ENCODE results near the gene FLYWCH1.
A peak's percentile ranks its signal among the peaks of the same experiment; 100 is the strongest.

FLYWCH1 gene

DNA sequence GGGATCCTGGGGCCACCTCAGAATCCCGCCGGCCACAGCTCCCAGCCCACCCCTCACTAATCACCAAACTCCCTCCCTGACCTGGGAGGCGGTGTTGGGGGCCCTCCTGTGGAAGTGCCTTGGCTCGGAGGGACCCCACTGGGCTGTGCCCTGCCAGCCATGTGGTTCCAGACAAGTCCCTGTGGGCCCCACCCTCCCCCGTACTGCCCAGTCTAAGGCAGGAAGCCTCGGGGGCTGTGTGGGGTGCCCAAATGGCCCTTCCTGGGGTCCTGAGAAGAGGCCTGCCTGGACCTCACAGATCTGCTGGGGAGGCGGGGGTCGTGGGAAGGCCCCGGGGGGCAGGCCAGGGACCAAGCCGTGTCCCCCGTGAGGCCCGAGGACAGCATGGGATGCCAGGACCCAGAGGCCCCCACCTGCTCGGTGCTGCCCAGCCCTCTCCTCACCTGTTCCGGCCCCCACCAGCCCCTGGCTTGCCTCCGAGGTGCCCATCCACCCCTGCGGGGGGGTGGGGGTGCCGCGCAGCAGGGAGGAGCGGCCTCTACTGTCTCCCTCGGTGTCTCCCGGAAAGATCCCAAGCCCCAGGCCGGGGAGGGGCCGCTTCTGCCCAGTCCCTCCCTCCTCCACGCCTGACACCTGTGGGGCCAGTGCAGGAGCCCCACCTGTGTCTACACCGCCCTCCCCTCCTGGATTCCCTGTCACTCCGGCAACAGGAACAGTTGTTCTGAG is 43.1 kb downstream of the FLYWCH1 start:
- DNase-seq: no peak

DNA sequence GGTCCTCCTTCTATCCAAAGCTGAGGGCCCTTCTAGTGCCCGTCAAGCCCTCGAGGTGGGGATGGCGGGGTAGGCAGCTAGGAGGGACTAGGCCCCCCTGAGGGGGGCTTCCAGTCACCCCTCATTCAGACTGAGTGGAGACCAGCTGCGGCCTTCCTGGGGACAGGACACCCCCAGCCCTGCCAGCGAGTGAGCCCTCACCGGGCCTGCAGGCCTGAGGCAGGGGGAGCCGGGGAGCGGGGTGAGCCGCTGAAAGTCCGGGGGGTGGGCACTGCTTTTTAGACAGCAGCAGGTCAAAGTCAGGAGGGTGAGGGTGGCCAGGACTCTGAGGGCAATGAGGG is 43.7 kb downstream of the FLYWCH1 start:
- DNase-seq: no peak

DNA sequence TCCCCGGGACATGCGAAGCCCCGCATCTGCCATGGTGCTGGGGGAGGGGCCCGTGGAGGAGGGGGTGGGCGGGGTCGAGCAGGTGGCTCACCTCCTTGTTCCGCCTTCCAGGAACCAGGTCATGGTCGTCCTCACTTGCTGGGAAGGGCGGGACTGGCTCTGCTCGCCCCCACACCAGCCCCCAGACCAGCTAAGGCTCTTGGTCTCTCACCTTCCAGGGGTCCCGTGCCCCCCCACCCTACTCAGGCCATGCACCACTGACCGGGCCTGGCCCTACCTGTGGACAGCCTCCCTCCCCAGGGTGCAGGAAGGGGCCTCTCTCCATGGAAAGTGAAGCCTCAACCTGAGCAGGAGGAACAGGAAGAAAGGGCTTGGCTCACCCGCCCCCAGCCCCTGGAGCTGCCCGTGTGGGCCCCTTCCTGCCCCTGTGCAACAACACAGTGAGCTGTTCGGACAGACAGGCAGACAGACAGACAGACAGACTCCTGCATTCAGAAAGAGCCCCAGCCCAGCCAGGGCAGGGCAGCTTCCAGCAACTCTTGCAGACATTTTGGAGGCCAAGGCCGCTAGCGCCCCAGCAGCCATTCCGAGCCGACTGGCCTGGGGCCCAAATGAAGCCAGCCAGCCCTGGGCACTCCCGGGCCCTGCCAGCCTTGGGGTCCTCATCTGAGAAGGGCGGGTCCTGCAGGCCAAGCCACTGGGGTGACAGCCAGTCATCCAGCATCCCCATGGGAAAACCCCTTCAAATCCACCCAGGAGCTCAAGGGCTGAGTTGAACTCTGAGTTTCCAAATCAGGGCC is 44.2 kb downstream of the FLYWCH1 start:
- no peak for DNase-seq

DNA sequence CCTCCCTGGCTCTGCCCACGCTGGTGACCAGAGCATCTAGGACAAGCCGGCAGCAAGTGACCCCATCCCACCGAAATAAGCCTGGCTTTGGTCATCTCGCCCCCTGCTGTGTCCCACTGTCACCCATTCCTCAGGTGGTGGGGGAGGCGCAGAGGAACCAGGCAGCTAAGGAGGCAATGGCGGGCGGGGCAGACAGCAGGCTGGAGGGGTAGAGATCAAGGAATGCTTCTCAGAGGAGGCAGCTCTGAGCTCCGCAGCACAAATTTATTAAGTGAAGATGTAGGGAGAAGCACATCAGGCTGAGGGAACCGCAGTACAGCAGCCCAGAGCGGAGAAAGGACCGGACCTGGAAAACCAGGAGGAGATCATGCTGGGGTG is 44.8 kb downstream of the FLYWCH1 start:
- no peak for DNase-seq

DNA sequence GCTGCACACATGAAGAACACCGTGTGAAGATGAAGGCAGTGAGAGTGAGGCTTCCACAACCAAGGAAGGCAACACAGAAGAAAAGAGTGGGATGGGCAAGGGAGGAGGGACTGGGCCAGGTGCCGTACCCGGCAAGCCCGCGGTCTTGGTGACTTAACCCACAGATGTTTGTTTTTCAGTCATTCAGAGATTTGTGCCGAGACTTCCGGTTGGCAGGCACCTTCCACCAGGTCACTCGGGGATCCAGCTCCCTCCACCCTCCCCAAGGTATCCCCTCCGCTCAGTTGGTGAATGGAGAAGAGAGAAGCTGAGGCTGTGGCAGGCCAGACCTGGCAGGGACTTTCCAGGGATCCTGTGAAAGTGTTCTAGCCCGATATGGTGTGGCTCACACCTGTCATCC is 47.5 kb downstream of the FLYWCH1 start:
- no peak for DNase-seq

DNA sequence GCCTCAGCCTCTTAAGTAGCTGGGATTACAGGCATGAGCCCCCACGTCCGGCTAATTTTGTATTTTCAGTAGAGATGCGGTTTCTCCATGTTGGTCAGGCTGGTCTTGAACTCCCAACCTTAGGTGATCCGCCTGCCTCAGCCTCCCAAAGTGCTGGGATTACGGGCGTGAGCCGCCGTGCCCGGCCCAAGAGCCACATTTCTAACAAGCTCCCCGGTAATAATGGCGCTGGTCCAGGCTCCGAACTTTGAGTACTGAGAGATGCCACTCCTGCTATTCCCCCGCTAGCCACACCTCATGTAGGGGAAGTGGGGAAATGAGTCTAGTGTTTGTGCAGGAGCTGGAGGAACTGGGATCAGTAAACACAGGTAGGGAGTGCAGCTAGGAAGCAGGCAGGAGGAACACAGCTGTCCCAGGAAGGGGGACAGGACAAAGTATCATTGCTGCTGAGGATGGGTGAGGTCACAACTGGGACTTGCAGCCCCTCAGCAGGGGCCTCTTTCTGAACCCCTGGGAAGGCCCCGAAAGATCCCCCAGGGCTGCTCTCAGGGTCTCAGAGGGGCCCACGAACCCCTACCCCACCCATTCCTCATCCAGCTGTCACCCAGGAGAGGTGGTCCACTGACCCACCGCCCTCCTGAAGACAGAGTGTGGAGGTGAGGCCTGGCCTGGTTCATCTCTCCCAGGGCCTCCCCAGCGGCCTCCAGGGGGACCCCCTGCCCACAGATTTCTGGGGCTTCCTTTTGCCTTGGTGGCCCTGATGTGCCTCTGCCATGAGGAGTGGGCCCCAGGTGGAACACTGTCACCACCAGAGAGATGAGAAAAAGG is 48.7 kb downstream of the FLYWCH1 start:
- DNase-seq: no peak

DNA sequence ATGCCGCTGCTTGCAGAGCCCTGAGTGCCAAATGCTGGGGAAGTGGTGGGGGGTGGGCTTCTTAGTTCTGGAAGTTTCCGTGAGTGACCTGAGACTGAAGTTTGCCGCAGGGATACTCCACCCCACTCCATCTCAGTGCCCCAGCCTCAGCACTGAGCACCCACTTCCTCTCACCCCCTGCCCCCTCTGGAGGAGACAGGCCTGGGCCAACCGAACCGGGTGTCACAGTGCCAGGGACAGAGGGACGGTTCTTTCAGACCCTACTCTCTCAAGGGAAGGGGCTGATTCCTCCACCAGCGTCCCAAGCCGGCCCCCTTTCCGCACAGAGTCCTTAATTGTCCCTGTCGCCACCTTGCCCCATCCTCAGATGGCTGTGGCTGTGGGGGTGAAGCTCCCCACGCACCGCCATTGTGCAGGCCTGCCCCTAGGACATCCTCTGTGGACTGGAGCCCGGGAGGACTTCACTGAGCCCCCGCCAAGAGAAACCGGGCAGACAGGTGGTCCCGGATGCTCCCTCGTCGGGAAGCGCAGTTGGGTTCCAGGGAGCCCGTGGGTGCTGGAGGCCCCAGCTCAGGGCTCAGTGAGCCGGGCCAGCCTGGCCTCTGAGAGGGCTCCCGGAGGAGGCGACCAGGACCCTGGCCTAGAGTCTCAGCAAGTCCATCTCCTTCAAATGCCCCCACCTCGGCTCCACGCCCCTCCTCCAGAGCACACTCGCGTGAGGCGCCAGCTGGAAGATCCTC is 50.8 kb downstream of the FLYWCH1 start:
- DNase-seq: no peak

DNA sequence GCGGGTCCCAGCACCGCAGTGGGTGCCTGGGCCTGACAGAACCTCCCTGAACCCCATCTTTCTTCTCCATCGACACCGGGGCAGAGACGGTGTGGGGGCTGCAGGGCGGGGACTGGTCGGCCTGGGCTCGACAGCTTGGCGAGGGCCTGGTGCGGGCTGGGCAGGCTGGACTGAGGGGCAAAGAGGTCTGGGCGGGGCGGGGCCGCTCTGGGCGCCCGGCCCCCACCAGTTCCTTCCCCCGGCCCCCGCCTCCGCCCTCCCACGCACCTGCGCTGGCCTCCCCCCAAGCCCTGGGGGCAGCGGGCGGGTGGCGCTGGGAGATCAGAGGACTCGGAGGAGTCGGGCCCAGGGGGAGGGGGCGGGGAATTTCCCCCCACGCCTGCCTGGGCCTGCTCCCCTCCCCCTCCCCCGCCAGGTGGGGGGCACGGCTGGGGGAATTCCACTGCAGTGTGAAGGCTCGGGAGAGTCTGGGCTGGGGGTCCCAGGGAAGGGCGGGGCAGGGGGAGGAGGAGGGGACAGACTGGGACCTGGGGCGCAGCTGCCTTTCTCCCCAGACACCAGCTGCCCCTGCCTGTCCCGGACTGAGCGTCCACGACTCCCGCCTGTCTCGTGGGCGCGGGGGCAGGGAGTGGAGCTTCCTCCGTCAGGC is 51.5 kb downstream of the FLYWCH1 start:
- no peak for DNase-seq

DNA sequence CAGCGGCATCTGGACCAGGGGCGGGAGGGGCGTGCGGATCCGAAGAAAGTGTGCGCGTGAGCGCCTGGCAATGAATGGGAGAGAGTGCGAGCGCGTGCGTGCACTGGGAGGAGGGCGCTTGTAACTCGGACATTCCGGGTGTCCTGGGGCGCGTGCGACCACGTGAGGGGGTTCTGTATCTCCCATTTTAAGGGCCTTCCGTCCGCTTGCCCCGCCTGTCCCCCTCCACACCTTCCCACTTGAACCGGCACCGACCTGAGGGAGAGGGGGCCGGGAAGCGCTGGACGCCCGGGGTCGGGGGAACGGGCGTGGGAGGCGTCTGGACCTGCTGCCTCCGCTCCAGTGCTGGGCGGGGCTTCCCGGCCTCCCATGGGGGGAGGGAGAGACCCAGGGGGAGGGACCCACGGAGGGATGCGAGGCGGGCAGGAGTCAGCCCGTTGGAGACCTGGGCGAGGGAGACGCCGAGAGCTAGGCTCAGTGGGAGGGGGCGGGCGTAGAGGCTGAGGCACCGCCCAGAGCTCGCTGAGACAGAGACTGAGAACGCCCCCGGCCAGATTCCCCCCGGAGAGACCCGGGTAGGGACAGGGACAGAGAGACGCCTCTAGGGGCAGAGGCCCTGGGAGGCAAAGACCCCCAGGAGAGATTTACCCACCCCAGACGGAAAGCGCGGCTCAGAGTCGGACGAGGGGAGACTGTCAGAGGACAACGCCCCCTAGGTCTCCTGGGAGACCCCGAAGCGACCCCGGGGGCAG is 52.2 kb downstream of the FLYWCH1 start, which contains the start of gene KREMEN2:
TSS of gene KREMEN2 (plus strand) at position 553 of the 752 bp plus-strand sequence. CDS start 246 bp downstream, outside the sequence.
- DNase-seq: peak; percentile 30

DNA sequence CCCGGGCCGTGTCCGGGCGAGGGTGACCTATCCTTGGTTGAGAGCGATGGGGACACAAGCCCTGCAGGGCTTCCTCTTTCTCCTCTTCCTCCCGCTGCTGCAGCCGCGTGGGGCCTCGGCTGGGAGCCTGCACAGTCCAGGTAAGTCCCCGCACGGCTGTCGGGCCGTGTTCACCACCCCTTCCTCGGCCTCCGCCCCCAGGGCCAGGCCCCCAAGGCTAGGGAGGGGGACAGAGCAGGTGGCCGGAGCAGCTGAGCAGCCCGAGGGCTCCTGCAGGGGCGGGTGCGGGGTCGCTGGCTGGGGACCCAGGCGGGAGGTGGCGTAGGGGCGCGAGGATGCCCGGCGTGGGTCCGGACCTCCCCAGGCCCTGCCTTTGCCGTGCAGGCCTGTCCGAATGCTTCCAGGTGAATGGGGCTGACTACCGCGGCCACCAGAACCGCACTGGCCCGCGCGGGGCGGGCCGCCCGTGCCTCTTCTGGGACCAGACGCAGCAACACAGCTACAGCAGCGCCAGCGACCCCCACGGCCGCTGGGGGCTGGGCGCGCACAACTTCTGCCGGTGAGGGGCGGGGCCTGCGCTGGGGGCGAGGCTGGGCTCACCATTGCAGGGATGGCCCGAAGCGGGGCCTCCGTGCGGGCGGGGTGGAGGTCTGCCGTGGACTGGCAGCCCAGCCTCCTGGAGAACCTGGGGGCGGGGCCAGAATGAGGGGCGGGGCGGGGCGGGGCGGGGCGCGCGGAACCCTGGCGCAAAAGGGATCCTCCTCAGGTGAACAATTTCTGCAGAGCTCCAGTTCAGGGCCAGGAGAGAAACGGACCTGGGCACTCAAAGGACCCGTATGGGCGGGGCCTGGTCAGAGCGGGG is 53.0 kb downstream of the FLYWCH1 start:
- DNase-seq: peak; percentile 27

DNA sequence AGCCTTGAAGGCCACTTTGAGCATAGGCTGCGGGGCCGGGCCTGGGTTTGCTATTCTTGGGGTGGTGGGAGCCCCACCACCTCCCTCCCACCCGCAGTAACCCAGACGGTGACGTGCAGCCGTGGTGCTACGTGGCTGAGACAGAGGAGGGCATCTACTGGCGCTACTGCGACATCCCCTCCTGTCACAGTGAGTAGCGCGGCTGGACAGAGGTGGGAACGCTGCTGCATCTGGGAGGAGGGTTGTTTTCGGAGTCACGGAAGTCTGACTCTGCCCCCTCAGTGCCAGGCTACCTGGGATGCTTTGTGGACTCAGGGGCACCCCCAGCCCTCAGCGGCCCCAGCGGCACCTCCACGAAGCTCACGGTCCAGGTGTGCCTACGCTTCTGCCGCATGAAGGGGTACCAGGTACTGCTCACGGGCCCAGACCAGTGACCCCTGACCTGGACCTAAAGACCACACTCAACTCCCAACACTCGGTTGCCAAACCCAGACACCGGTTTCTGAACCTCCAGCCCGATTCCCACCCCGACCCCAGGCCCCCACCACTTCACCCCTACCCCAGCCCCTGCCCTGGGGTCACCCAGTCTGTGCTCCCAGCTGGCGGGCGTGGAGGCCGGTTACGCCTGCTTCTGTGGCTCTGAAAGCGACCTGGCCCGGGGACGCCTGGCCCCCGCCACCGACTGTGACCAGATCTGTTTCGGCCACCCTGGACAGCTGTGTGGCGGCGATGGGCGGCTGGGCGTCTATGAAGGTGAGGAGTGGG is 54.5 kb downstream of the FLYWCH1 start:
- no peak for DNase-seq

DNA sequence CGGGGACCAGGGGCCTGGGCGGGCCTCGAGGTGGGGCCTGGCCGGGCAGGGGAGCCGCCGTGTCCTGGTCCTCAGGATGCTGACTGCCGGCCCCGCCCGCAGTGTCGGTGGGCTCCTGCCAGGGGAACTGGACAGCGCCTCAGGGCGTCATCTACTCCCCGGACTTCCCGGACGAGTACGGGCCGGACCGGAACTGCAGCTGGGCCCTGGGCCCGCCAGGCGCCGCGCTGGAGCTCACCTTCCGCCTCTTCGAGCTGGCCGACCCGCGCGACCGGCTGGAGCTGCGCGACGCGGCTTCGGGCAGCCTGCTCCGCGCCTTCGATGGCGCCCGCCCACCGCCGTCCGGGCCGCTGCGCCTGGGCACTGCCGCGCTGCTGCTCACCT is 55.1 kb downstream of the FLYWCH1 start:
- DNase-seq: no peak

DNA sequence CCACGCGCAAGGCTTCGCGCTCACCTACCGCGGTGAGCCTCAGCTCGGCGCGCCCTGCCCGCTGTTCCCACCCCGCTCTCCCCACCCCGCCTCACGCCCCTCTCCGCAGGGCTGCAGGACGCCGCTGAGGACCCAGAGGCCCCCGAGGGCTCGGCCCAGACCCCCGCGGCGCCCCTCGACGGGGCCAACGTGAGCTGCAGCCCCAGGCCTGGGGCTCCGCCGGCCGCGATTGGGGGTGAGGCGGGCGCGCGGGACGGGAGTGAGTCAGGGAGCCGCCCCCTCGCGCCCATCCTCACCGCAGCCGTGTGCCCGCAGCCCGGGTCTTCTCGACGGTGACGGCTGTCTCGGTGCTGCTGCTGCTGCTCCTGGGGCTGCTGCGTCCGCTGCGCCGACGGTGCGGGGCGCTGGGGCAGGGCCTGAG is 55.5 kb downstream of the FLYWCH1 start:
- no peak for DNase-seq

DNA sequence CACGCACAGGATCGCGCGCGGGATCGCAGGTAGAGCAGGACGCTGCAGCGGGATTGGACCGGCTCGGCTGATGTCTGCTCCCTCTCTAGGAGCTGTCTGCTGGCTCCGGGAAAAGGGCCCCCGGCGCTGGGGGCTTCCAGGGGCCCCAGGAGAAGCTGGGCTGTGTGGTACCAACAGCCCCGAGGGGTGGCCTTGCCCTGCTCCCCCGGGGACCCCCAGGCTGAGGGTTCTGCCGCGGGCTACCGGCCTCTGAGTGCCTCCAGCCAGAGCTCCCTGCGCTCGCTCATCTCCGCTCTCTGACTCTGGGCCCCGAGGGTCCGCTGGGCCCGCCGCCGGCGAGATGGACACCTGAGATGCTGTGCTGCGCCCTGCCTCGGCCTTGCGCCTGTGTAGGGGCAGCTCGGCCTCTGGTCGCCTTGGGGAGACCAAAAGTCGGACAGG is 56.0 kb downstream of the FLYWCH1 start:
- no peak for DNase-seq

DNA sequence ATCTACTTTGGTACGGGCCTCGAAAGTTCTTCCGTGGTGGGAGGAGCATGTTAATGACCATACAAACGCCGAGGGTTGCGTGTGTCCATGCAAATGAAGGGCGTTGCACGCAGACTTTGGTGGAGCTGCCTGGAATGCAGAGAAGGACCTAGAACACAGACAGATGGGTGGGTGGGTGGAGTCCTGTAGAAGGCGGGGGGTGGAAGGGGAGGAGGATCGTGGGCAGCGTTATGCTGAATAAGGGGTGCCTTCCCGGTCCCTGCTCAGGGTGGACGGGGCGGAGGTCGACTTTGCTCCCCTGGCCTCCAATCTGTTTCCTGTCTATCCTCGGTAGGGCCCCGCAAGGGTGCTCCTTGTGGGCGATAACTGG is 56.6 kb downstream of the FLYWCH1 start:
- peak; percentile 14 for DNase-seq

DNA sequence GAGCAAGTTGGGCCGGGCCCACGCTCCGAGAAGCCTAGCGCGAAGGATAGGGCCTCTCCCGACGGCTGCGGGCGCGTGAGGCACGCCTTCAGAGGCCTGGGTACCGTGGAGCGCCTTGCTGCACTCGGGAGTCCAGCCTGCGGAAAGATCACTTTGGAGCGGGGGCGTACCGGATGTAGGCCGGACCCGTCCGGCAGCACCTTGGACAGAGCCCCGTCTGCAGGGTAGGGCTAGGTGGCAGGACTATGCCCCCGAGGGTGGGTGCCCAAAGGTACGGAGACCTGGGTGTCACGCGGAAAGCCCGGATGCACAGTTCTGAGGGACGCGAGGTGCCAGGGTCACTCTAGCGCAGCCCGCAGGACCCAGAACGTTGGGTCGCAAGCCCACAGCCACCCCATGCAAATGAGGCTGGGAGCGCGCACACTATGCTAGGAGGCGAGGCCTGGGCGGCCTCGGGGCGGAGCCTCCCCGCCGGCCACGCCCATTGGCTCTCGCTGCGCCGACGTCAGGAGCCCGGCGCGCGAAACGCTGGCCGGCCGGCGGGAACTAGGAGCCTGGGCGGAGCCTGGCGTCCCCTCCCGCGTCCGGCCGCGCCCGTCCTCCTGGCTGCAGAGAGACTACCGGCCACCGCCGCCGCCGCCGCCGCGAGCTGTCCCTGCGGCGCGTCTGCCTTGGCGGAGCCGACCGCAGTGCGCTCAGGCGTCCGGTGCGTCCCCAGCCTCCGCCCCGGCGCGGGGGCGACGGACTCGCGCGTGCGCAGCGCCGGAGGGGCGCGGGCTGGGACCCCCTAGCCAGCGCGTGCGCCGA is 57.2 kb downstream of the FLYWCH1 start, which contains the start of gene PAQR4:
TSS of gene PAQR4 (plus strand) at position 611 of the 807 bp plus-strand sequence. CDS start 327 bp downstream, outside the sequence.
- DNase-seq: peak; percentile 75

DNA sequence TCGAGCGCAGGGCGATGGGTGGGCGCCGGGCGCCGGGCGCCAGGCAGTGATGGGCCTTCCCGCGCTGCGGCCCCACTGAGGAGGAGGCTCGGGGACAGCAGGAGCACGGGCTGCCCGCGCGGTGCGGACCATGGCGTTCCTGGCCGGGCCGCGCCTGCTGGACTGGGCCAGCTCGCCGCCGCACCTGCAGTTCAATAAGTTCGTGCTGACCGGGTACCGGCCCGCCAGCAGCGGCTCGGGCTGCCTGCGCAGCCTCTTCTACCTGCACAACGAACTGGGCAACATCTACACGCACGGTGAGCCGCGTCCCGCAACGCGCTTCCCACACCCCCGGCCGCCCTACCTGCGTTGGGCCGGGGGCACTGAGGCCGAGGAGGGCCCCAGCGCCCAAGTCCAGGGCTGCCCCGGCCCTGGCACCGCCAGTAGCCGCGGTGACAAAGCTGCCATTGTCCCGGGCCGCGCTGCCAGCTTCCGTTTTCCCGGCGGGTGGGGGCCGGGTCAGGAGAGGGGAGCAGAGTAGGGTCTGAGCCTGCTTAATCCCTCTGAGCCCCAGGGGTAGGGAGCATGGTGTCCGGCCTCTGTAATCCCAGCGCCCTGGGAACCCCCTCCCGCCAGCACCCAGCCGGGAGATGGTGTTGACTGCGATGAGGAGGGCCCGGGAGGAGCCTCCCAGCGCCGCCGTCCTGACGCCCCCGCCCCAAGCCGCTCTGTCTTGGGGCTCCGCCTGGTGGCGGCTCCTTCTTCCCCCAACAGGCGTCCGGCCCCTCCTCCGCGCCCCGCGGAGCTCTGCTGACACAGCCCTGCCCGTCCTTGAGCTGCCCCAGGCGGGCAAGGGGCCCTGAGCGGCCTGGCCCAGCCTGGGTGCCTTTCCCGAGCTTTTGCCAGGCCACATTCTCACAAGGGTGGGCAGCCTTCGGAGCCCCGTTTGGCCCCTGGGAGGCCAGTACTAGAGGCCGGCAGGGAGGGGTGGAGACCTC is 58.1 kb downstream of the FLYWCH1 start:
- no peak for DNase-seq

Data from NCI-H526 treated with DMSO at 0.1 percent for 48 hours (cell line).